HCT116 (cell line): ENCODE measurements around the gene BMP7. TPM values are rescaled to one million over a fixed set of nuclear protein-coding genes. Genes with fewer than 3 reads are reported as not detected.

ENCODE experiments used
- ATAC-seq: fragments of 200-7000 bp; cut with Tn5 transposase; 2 replicates; pipeline ENCODE4 v1.9.1; 2020; ENCODE audit warnings: mild to moderate bottlenecking, moderate library complexity
- BruUV-seq: library from RNA; stranded (reverse); fragments of 400-500 nt; replicated peaks from 2 replicates; lab custom pipeline; 2021; lab: Mats Ljungman, UMichigan
- CTCF ChIA-PET: fragments of 300-600 bp; sonication (Branson Sonifier 250); formaldehyde crosslinking; loops from one replicate; lab custom pipeline; 2021; ENCODE audit warnings: antibody characterized with exemption; lab: Charles Lee
- POLR2A ChIA-PET: fragments of 300-600, 350-600 bp; sonication (Branson Sonifier 250); formaldehyde crosslinking; loops from one replicate; lab custom pipeline; 2021; ENCODE audit warnings: antibody characterized with exemption; lab: Charles Lee
- RAD21 ChIA-PET, 2 experiments: fragments of 300-600 bp; sonication (Branson Sonifier 250); formaldehyde crosslinking; loops; one replicate each; lab custom pipeline; 2023; ENCODE audit warnings: low total read pairs in 2 of 2; ENCODE audit not compliant: uncharacterized antibody in 2 of 2, unreplicated experiment in 2 of 2, low non-redundant PET in 1 of 2; lab: Charles Lee
- DNase-seq: peaks from one replicate; pipeline ENCODE4 v3.0.0-alpha.2; 2010; ENCODE audit warnings: low read depth, low spot score
- H2AFZ ChIP-seq: fragments of 200-600 bp; shearing (Covaris generic), sonication (generic); 2 replicates; pipeline ENCODE4 v1.6.1; 2017; ENCODE audit warnings: low read depth, mixed run types, mixed read lengths, antibody characterized with exemption, low read length; ENCODE audit not compliant: poor library complexity, severe bottlenecking
- H3K27ac ChIP-seq: 2 replicates; pipeline ENCODE4 v1.5.1; 2012; ENCODE audit warnings: low read depth, low read length
- H3K27me3 ChIP-seq: fragments of 200-600 bp; sonication (generic); 2 replicates; pipeline ENCODE4 v1.6.1; 2016; ENCODE audit warnings: mixed run types, low read length, mixed read lengths; ENCODE audit not compliant: insufficient read depth
- H3K36me3 ChIP-seq, 2 experiments: fragments of 200-500 bp in 1 of 2; fragments of 200-600 bp in 1 of 2; sonication (Bioruptor generic) in 1 of 2; sonication (generic) in 1 of 2; 2 replicates each; pipeline versions ENCODE4 v1.5.1 to v1.6.1; 2014 to 2016; ENCODE audit warnings: low read length in 2 of 2, inconsistent platforms in 1 of 2, mixed read lengths in 1 of 2, mixed run types in 1 of 2; ENCODE audit not compliant: insufficient read depth in 2 of 2, control insufficient read depth in 1 of 2
- H3K4me1 ChIP-seq, 2 experiments: fragments of 200-600 bp in 1 of 2; sonication (generic) in 1 of 2; 2 replicates each; pipeline versions ENCODE4 v1.5.1 to v1.6.1; 2012 to 2017; ENCODE audit warnings: low read length in 2 of 2, inconsistent platforms in 1 of 2, mild to moderate bottlenecking in 1 of 2, mixed read lengths in 1 of 2, mixed run types in 1 of 2, moderate library complexity in 1 of 2; ENCODE audit not compliant: insufficient read depth in 2 of 2, control insufficient read depth in 1 of 2
- H3K4me2 ChIP-seq: fragments of 200-600 bp; sonication (generic); 2 replicates; pipeline ENCODE4 v1.6.1; 2017; ENCODE audit warnings: mixed run types, low read length, mixed read lengths
- H3K4me3 ChIP-seq, 2 experiments: fragments of 200-600 bp in 1 of 2; sonication (generic) in 1 of 2; replicated peaks in 1 of 2; 2 replicates each; pipeline ENCODE4 v1.5.1; 2011 to 2016; ENCODE audit warnings: low read length in 2 of 2, control low read depth in 1 of 2, low read depth in 1 of 2, mild to moderate bottlenecking in 1 of 2, mixed read lengths in 1 of 2, mixed run types in 1 of 2
- H3K79me2 ChIP-seq: fragments of 200-600 bp; sonication (generic); 2 replicates; pipeline ENCODE4 v1.6.1; 2017; ENCODE audit warnings: mild to moderate bottlenecking, mixed run types, low read length, moderate library complexity, mixed read lengths; ENCODE audit not compliant: insufficient read depth
- H3K9ac ChIP-seq: fragments of 200-600 bp; sonication (generic); 2 replicates; pipeline ENCODE4 v1.6.1; 2016; ENCODE audit warnings: low read length, mixed read lengths
- H3K9me2 ChIP-seq: fragments of 200-600 bp; sonication (generic), shearing (Covaris generic); 2 replicates; pipeline ENCODE4 v1.6.1; 2017; ENCODE audit warnings: mixed run types, mild to moderate bottlenecking, moderate library complexity; ENCODE audit not compliant: insufficient read depth
- H3K9me3 ChIP-seq, 2 experiments: fragments of 200-500 bp in 1 of 2; fragments of 200-600 bp in 1 of 2; sonication (Bioruptor generic) in 1 of 2; sonication (generic) in 1 of 2; 2 replicates each; pipeline ENCODE4 v1.6.1; 2014 to 2017; ENCODE audit warnings: low read length in 2 of 2, mixed read lengths in 2 of 2, inconsistent platforms in 1 of 2, low read depth in 1 of 2, mild to moderate bottlenecking in 1 of 2, mixed run types in 1 of 2, moderate library complexity in 1 of 2; ENCODE audit not compliant: control insufficient read depth in 1 of 2, insufficient read depth in 1 of 2
- H4K20me1 ChIP-seq: fragments of 200-600 bp; sonication (generic), shearing (Covaris generic); 2 replicates; pipeline ENCODE4 v1.6.1; 2017; ENCODE audit warnings: mixed run types, mild to moderate bottlenecking, moderate library complexity; ENCODE audit not compliant: insufficient read depth
- CEBPB ChIP-seq: IDR thresholded peaks from 2 replicates; pipeline ENCODE4 v1.6.1; 2012; ENCODE audit warnings: low read depth
- EGR1 ChIP-seq: IDR thresholded peaks from 2 replicates; pipeline ENCODE4 v1.6.1; 2012; ENCODE audit warnings: low read depth
- ELF1 ChIP-seq: IDR thresholded peaks from 2 replicates; pipeline ENCODE4 v1.6.1; 2012; ENCODE audit warnings: low read depth, borderline replicate concordance
- EZH2 ChIP-seq: fragments of 200-600 bp; sonication (generic); IDR thresholded peaks from 2 replicates; pipeline ENCODE4 v1.6.1; 2017; ENCODE audit warnings: antibody characterized with exemption, mixed run types
- EZH2phosphoT487 ChIP-seq: fragments of 200-600 bp; IDR thresholded peaks from 2 replicates; pipeline ENCODE4 v1.6.1; 2018; ENCODE audit warnings: antibody characterized with exemption, borderline replicate concordance
- FOSL1 ChIP-seq: IDR thresholded peaks from 2 replicates; pipeline ENCODE4 v1.6.1; 2012; ENCODE audit warnings: low read depth
- JUND ChIP-seq: IDR thresholded peaks from 2 replicates; pipeline ENCODE4 v1.6.1; 2012
- POLR2A ChIP-seq: IDR thresholded peaks from 2 replicates; pipeline ENCODE4 v1.7.0; 2011; ENCODE audit warnings: borderline replicate concordance; ENCODE audit not compliant: insufficient read depth, insufficient read length; ENCODE audit errors: extremely low read depth
- POLR2AphosphoS5 ChIP-seq: IDR thresholded peaks from 2 replicates; pipeline ENCODE4 v1.6.1; 2011; ENCODE audit warnings: mild to moderate bottlenecking, low read depth, low read length, moderate library complexity
- RAD21 ChIP-seq: IDR thresholded peaks from 2 replicates; pipeline ENCODE4 v1.6.1; 2012; ENCODE audit warnings: low read depth, mild to moderate bottlenecking
- SIN3A ChIP-seq: IDR thresholded peaks from 2 replicates; pipeline ENCODE4 v1.6.1; 2012; ENCODE audit warnings: low read depth
- SP1 ChIP-seq: IDR thresholded peaks from 2 replicates; pipeline ENCODE4 v1.6.1; 2012; ENCODE audit warnings: low read depth
- TCF7L2 ChIP-seq: IDR thresholded peaks from 2 replicates; pipeline ENCODE4 v1.7.0; 2011; ENCODE audit warnings: borderline replicate concordance, inconsistent platforms; ENCODE audit not compliant: insufficient read depth, insufficient read length; ENCODE audit errors: extremely low read depth
- YY1 ChIP-seq: IDR thresholded peaks from 2 replicates; pipeline ENCODE4 v1.6.1; 2011; ENCODE audit warnings: low read length, low read depth, moderate library complexity, mild to moderate bottlenecking; ENCODE audit not compliant: insufficient replicate concordance; ENCODE audit errors: extremely low read depth
- ZFX ChIP-seq: fragments of 450-650 bp; IDR thresholded peaks from 2 replicates; pipeline ENCODE4 v1.6.1; 2017
- ZNF274 ChIP-seq: fragments of 200-500 bp; sonication (Bioruptor generic); IDR thresholded peaks from 2 replicates; pipeline ENCODE4 v1.6.1; 2014; ENCODE audit warnings: mild to moderate bottlenecking, low read depth, low read length, inconsistent platforms
- intact Hi-C: fragments of 100-400 bp; cut with micrococcal nuclease; formaldehyde crosslinking; loops from 2 replicates; pipeline ENCODE4 v1.10.0; 2022
- total RNA-seq: library from RNA; stranded (reverse); gene quantifications from one replicate; pipeline ENCODE4 v1.2.1, GENCODE V29; 2021; ENCODE audit not compliant: unreplicated experiment
- TF ChIP-seq, protein P1 (sequence below): IDR thresholded peaks from 2 replicates; pipeline ENCODE4 v1.6.1; 2012
- TF ChIP-seq, protein P2 (sequence below): IDR thresholded peaks from 2 replicates; pipeline ENCODE4 v1.6.1; 2012; ENCODE audit warnings: low read depth
- TF ChIP-seq, protein P3 (sequence below): IDR thresholded peaks from 2 replicates; pipeline ENCODE4 v1.6.1; 2011; ENCODE audit warnings: mild to moderate bottlenecking, low read length, moderate library complexity; ENCODE audit not compliant: insufficient replicate concordance; ENCODE audit errors: extremely low read depth
- TF ChIP-seq, protein P4 (sequence below): IDR thresholded peaks from 2 replicates; pipeline ENCODE4 v1.6.1; 2012

BMP7 gene
- total RNA-seq, 1 experiment from 2014 or later = 7.0 TPM

DNA sequence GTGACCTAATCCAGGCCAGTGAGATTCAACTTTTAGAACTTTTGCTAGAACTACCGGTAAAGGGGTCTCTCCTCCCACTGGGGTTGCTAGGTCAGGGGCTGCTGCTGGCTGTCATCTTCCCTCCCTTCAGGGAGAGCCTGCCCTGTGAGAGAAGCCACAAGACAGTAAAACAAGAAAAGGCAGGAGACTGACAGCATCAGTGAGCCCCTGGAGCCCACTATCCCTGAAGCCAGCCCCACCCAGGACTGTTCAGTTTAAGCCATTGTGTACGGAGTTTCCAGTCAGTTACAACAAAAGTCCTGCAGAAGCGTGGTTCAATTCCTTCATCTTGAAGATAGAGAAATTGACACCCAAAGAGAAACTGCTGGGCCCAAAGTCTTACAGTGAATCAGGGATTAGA, 7.9 kb upstream of the BMP7 start:
- H2AFZ ChIP-seq = no peak overlapping the region
- H3K27ac ChIP-seq = no peak overlapping the region
- no TSS peak for BruUV-seq
- ChIA-PET RAD21 (no interaction called here), POLR2A (no interaction called here), CTCF (no interaction called here)
- no peaks in the 10 kb centered on the region for H3K4me1 ChIP-seq
- no peaks in the 10 kb centered on the region for H3K79me2 ChIP-seq
- no peak for DNase-seq
- no peak overlapping the region for H3K9ac ChIP-seq
- ATAC-seq = no peak
- no peaks in the 10 kb centered on the region for H3K9me2 ChIP-seq
- no peaks in the 10 kb centered on the region for H4K20me1 ChIP-seq
- H3K9me3 ChIP-seq = no peaks in the 10 kb centered on the region
- TF ChIP-seq SP1 (no peak), EZH2phosphoT487 (no peak), EZH2 (no peak), POLR2A (no peak), YY1 (no peak), RAD21 (no peak), TCF7L2 (no peak), SIN3A (no peak), EGR1 (no peak), ZFX (no peak), POLR2AphosphoS5 (no peak), CEBPB (no peak), ZNF274 (no peak), FOSL1 (no peak), JUND (no peak), ELF1 (no peak)
- TF ChIP-seq, protein P1, sequence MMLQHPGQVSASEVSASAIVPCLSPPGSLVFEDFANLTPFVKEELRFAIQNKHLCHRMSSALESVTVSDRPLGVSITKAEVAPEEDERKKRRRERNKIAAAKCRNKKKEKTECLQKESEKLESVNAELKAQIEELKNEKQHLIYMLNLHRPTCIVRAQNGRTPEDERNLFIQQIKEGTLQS = no peak
- TF ChIP-seq, protein P2, sequence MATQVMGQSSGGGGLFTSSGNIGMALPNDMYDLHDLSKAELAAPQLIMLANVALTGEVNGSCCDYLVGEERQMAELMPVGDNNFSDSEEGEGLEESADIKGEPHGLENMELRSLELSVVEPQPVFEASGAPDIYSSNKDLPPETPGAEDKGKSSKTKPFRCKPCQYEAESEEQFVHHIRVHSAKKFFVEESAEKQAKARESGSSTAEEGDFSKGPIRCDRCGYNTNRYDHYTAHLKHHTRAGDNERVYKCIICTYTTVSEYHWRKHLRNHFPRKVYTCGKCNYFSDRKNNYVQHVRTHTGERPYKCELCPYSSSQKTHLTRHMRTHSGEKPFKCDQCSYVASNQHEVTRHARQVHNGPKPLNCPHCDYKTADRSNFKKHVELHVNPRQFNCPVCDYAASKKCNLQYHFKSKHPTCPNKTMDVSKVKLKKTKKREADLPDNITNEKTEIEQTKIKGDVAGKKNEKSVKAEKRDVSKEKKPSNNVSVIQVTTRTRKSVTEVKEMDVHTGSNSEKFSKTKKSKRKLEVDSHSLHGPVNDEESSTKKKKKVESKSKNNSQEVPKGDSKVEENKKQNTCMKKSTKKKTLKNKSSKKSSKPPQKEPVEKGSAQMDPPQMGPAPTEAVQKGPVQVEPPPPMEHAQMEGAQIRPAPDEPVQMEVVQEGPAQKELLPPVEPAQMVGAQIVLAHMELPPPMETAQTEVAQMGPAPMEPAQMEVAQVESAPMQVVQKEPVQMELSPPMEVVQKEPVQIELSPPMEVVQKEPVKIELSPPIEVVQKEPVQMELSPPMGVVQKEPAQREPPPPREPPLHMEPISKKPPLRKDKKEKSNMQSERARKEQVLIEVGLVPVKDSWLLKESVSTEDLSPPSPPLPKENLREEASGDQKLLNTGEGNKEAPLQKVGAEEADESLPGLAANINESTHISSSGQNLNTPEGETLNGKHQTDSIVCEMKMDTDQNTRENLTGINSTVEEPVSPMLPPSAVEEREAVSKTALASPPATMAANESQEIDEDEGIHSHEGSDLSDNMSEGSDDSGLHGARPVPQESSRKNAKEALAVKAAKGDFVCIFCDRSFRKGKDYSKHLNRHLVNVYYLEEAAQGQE = no peak
- TF ChIP-seq, protein P3, sequence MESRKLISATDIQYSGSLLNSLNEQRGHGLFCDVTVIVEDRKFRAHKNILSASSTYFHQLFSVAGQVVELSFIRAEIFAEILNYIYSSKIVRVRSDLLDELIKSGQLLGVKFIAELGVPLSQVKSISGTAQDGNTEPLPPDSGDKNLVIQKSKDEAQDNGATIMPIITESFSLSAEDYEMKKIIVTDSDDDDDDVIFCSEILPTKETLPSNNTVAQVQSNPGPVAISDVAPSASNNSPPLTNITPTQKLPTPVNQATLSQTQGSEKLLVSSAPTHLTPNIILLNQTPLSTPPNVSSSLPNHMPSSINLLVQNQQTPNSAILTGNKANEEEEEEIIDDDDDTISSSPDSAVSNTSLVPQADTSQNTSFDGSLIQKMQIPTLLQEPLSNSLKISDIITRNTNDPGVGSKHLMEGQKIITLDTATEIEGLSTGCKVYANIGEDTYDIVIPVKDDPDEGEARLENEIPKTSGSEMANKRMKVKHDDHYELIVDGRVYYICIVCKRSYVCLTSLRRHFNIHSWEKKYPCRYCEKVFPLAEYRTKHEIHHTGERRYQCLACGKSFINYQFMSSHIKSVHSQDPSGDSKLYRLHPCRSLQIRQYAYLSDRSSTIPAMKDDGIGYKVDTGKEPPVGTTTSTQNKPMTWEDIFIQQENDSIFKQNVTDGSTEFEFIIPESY = no peak
- TF ChIP-seq, protein P4, sequence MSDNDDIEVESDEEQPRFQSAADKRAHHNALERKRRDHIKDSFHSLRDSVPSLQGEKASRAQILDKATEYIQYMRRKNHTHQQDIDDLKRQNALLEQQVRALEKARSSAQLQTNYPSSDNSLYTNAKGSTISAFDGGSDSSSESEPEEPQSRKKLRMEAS = no peak
- intact Hi-C loops = no loop called here
- H3K4me3 ChIP-seq = no peak overlapping the region
- no peak overlapping the region for H3K4me2 ChIP-seq
- no peaks in the 10 kb centered on the region for H3K36me3 ChIP-seq
- peaks cover 2% of the 10 kb centered on the region; the same call in 1 of the 2 replicates for H3K27me3 ChIP-seq
